ENCODE measurements around the gene RAVER1.

GRCh38 chr19:10363789-10364281 is 30.5 kb upstream of the RAVER1 start:
- TF ChIP-seq, protein P1, sequence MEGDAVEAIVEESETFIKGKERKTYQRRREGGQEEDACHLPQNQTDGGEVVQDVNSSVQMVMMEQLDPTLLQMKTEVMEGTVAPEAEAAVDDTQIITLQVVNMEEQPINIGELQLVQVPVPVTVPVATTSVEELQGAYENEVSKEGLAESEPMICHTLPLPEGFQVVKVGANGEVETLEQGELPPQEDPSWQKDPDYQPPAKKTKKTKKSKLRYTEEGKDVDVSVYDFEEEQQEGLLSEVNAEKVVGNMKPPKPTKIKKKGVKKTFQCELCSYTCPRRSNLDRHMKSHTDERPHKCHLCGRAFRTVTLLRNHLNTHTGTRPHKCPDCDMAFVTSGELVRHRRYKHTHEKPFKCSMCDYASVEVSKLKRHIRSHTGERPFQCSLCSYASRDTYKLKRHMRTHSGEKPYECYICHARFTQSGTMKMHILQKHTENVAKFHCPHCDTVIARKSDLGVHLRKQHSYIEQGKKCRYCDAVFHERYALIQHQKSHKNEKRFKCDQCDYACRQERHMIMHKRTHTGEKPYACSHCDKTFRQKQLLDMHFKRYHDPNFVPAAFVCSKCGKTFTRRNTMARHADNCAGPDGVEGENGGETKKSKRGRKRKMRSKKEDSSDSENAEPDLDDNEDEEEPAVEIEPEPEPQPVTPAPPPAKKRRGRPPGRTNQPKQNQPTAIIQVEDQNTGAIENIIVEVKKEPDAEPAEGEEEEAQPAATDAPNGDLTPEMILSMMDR (IDR thresholded peaks at IDR 0.05 in 4 of 5, conservative IDR thresholded peaks at IDR 0.05 in 1 of 5): no peak
- no peak for TF ChIP-seq POLR2A (IDR thresholded peaks at IDR 0.05)

Data from gastrocnemius medialis (tissue), 4 donors.